GM21576 (cell line): ENCODE data around the gene TPST1.
"Not testable (repeated sequence)": the region's sequence is repeated elsewhere in the genome, so short reads cannot be mapped to it uniquely, and the experiment has no call there.

Experiments
- ATAC-seq: cut with Tn5 transposase; IDR thresholded peaks from one replicate; pipeline ENCODE4 v1.9.1; 2021; ENCODE audit warnings: mild to moderate bottlenecking, moderate library complexity; ENCODE audit not compliant: unreplicated experiment

TPST1 gene

GRCh38 chr7:66187905-66188304, 17.2 kb upstream of the TPST1 start:
- ATAC-seq = no peak

GRCh38 chr7:66188645-66189044, 16.5 kb upstream of the TPST1 start:
- ATAC-seq = no peak

DNA sequence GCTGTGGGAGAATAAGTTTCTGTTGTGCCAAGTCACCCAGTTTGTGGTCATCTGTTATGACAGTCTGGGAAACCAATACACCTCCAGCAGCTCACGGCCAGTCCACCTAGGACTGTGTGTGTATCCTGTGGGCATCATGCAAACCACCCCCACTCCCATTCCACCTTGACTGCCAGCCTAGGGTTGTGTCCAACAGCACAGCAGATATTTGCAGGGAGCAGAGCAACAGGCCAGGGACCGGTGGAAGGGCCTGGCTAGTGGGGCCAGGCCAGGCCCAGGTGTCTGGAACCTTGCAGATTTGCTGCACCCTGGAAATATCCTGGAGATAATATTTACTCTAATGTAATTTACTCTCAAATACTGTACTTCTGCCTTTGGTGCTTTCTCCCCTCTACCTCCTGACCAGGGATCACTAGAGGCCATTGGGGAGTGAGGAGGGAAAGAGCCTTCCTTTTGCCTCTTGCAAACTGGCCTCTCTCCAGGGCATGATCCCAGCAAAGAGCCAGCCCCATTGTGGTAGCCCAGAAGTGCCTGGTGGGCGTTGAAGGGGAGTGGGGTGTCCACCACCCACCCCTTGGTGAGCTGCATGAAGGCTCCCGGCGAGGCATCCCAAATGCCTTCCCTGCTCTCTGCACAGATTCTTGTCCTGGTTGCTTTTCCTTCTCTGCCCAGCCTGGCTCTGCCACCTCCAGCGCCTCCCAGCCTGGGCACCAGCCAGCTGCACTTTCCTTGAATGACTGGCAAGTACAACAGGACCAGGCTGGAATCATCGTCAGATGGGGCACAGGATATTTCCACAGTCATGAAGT, 15.2 kb upstream of the TPST1 start:
- ATAC-seq = no peak

DNA sequence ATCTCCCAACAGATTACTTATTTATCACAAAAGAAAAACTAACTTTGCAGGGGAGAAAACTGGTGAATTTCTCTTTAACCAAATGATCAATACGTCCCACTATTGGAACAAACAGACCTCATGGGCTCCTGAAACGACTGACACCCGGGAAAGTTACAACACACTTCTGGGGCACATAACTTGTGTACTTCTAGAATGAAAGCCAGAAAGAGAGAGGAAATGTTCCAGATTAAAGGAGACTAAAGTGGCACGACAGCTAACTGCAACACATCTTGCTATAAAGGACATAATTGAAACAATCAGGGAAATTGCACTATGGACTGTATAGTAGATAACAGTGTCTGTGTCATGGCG, 14.7 kb upstream of the TPST1 start:
- ATAC-seq = no peak

- no peak for ATAC-seq
Observed at GRCh38 chr7:66193146-66193725, 11.9 kb upstream of the TPST1 start.

GRCh38 chr7:66198469-66198868, 6.7 kb upstream of the TPST1 start:
- no peak for ATAC-seq

DNA sequence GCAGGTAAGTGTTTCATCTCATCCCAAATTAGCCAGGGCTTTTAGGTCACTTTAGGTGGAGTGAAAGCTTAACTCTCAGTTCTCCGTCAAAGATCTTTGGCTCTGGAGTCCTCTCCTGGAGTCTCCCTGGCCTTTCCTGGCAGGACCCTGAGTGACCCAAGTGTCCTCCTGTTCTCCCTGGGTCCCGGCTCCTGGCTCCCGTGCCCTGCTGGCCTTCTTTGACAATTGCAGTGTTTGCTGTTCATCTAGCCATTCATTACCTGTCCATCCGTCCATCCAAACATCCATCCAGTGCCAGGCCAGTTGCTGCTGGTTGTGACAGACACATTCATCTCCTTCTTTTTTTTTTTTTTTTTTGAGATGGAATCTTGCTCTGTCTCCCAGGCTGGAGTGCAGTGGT, 6.2 kb upstream of the TPST1 start:
- ATAC-seq = no peak

DNA sequence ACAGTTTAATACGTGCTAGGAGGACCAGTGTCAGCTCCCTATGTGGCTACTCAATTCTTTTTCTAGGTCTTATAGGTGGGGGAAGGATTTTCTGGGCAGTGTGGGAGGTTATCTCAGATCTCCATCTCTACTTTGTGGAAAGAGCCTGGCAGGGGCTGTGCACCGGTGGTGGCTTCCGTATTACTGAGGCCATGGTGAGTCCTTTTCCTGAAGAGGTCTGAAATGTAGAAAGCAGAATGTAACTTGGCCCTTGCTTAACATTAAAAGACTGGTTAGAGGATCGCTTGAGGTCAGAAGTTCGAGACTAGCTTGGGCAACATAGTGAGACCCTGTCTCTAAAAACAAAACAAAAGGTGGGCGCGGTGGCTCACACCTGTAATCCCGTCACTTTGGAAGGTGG, 2.7 kb upstream of the TPST1 start:
- ATAC-seq = no peak

DNA sequence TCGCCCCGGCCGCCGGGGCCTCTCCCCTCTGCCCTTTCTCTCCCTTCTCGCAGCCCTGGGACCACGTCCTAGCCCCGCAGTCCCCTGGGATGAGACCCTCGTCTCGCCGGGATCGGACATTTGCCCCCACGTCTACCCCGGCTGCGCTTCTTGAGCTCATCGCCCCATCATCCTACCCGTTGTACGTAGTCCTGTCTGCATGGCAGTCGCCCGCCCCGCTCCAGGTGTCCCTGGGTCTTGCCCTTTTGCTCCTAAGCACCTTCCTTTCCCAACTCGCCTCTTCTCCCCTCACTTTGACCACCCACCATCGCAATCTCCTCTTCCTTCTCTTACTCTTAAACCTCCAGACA, 582 bp downstream of the TPST1 start:
- peak; percentile 5 for ATAC-seq

GRCh38 chr7:66206119-66206933, 1.2 kb downstream of the TPST1 start:
- no peak for ATAC-seq

DNA sequence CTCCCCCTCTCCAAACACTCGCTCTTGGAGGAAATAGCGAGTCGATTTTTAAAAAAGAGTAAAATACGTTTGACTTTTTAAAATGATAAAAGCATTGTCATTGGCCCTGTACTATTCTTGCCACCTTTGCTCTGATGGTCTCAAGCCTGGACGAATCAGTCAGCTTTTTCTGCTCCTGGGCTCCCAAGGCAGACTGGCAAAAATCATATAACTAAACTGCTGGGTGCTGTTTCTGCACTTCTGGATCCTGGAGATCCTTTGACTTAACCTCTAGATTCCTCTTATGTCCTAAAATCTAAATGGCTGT, 1.8 kb downstream of the TPST1 start:
- ATAC-seq = no peak

DNA sequence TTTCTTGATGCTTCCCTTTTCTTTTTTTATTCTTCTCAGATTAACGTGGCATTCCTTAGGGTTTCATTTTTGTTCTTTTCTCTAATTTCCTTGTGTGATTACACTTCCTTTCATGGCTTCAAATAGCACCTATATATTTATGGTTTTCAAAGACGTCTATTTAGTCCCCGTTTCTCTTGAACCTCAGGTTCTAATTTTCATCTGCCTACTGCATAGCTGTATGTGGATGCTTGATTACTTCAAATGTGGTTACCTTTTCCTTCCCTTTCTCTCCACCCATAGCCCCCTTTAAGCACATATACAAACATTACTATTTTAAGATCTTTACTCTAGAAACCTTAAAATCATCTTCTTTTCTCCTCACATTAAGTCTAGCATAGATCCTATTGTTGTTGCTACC, 2.4 kb downstream of the TPST1 start:
- ATAC-seq = no peak

GRCh38 chr7:66211429-66211828, 6.3 kb downstream of the TPST1 start:
- no peak for ATAC-seq

DNA sequence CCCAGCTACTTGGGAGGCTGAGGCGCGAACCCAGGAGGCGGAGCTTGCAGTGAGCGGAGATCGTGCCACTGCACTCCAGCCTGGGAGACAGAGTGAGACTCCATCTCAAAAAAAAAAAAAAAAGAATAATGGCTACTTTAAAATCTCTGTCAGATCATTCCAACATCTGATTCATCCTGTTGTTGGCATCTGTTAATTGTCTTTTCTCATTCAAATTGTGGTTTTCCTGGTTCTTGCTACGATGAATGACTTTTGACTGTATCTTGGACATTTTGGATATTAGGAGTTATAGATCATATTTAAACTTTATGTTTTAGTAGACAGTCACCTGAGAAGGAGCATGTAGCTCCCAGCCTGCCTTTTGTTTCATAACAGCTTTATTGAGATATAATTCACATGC, 8.5 kb downstream of the TPST1 start:
- no peak for ATAC-seq

DNA sequence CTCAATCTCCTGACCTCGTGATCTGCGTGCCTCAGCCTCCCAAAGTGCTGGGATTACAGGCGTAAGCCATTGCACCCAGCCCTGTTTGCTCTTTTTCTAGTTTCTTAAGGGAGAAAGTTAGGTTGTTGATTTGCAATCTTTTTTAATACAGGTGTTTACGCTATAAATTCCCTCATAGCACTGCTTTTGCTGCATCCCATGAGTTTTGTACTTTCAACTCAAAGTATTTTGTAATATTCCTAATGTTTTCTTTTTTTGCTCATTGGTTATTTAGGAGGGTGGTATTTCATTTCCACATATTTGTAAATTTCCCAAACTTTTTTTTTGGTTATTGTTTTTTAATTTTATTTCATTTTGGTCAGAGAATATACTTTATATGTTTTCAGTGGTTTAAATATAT, 11.6 kb downstream of the TPST1 start:
- no peak for ATAC-seq

DNA sequence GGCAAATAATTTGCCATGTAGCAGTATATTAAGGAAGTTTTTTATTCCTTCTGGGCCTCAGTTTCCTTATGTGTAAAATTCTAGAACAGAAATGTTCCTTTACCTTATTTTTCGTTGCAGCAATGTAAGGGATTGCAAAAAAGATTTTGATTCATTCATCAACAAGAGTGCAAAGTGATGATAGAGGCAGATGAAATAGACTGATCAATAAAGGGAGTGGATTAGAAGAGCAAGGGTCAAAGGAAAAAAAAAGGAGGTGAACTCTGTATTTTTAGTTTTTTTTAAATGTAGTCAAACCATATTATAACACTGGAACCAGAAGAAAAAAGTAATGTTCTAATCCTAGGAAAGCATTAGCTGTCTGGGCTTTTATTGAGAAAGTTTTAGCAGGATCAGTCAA, 14.7 kb downstream of the TPST1 start:
- ATAC-seq = no peak

DNA sequence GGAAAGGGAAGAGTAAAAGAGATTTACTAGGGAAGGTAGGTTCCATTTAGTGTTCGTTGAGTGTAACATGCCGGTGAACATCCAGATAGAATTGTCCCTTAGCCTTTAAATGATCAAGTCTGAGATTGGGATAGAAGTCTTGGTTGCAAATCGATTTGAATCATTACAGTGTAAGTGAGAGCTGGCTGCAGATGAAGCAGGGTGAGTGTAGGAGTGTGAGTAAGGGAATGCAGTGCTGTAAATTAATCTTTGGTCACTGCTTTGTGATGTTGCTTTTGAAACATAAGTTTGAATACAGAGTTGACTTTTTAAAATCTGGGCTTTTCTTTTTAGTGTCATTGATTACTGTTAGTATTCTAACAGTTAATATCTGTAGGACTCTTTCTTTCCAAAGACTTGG, 16.3 kb downstream of the TPST1 start:
- ATAC-seq = no peak

DNA sequence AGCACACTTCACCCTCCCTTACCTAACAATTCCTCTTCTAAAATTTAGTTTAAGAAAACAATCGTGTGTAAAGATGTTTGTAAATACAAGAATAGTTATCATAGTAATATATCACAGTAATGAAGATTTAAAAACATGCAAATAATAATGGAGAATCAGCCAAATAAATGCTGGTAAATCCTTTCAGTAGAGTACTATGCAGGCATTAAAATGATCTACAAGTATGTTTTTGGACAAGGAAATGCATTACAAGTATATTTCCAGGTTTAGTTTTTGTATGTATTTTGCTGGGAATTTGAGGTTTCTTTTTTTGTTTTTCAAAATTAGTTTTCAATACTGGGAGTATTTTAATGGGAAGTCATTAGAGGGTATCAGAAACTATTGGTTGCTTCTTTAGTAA, 22.7 kb downstream of the TPST1 start:
- ATAC-seq = no peak

DNA sequence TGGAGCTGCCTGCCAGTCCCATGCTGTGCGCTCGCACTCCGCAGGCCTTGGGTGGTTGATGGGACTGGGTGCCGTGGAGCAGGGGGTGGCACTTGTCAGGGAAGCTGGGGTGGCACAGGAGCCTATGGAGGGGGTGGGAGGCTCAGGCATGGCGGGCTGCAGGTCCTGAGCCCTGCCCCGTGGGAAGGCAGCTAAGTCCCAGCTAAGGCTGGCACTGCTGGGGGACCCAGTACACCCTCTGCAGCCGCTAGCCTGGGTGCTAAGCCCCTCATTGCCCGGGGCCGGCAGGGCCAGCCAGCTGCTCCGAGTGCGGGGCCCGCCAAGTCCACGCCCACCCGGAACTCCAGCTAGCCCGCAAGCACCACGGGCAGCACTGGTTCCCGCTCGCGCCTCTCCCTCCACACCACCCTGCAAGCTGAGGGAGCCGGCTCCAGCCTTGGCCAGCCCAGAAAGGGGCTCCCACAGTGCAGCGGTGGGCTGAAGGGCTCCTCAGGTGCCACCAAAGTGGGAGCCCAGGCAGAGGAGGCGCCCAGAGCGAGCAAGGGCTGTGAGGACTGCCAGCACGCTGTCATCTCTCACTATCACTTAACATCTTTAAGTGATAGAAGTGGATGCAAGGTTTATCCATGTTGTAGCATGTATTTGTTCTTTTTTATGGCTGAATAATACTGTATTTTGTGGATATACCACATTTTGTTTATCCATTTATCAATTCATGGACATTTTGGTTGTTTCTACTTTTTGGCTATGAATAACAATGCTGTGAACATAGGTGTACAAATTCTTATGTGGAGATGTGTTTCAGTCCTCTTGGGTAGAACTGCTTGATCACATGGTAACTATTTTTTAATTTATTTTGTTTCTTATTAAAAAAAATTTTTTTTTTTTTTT, 26.4 kb downstream of the TPST1 start:
- ATAC-seq = not testable (repeated sequence)

DNA sequence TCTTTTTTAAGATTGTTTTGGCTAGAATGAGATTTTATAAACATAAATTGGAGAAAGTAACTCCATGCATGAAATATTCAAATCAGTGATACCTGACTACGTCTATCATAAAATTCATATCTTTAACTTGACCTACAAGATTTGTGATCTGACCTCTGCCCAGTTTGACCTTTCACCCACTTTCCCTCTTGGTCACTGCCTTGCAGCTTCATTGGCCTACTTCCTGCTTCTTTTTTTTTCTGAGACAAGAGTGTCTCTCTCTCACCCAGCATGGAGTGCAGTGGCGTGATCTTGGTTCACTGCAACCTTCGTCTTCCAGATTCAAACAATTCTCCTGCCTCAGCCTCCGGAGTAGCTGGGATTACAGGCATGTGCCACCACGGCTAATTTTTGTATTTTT, 28.5 kb downstream of the TPST1 start:
- no peak for ATAC-seq

GRCh38 chr7:66236713-66237303, 31.7 kb downstream of the TPST1 start:
- no peak for ATAC-seq
